SK-N-SH (cell line): ENCODE measurements around the gene GLIPR1L1.

Experiments used
- RCOR1 ChIP-seq: fragments of 150-350 bp; IDR thresholded peaks from 2 replicates; pipeline ENCODE4 v1.6.1; 2017; ENCODE audit warnings: antibody characterized with exemption, low read length
- TF ChIP-seq, protein P1 (sequence below): fragments of 200-600 bp; sonication (generic); IDR thresholded peaks from 2 replicates; pipeline ENCODE4 v1.6.1; 2017; ENCODE audit warnings: antibody characterized with exemption, mild to moderate bottlenecking, moderate library complexity
- TF ChIP-seq, protein P2 (sequence below): IDR thresholded peaks from 2 replicates; pipeline ENCODE4 v1.4.0; 2012; ENCODE audit warnings: low read depth

GRCh38 chr12:75360920-75361319 is 26.4 kb downstream of the GLIPR1L1 start:
- TF ChIP-seq, protein P1, sequence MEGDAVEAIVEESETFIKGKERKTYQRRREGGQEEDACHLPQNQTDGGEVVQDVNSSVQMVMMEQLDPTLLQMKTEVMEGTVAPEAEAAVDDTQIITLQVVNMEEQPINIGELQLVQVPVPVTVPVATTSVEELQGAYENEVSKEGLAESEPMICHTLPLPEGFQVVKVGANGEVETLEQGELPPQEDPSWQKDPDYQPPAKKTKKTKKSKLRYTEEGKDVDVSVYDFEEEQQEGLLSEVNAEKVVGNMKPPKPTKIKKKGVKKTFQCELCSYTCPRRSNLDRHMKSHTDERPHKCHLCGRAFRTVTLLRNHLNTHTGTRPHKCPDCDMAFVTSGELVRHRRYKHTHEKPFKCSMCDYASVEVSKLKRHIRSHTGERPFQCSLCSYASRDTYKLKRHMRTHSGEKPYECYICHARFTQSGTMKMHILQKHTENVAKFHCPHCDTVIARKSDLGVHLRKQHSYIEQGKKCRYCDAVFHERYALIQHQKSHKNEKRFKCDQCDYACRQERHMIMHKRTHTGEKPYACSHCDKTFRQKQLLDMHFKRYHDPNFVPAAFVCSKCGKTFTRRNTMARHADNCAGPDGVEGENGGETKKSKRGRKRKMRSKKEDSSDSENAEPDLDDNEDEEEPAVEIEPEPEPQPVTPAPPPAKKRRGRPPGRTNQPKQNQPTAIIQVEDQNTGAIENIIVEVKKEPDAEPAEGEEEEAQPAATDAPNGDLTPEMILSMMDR: no peak
- TF ChIP-seq RCOR1: no peak
- TF ChIP-seq, protein P2, sequence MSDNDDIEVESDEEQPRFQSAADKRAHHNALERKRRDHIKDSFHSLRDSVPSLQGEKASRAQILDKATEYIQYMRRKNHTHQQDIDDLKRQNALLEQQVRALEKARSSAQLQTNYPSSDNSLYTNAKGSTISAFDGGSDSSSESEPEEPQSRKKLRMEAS: no peak
